Vagina (tissue), 2 donors: ENCODE data around the gene MR1. TPM values are rescaled to one million over a fixed set of nuclear protein-coding genes. Genes with fewer than 3 reads are reported as not detected.

Experiments
- DNase-seq, 2 donors: peaks; one replicate each; pipeline ENCODE4 v3.0.0-alpha.2; 2017; ENCODE audit errors: extremely low spot score in 2 of 2
- H3K27ac ChIP-seq: fragments of 200-600 bp; sonication (generic); one replicate; pipeline ENCODE4 v1.5.1; 2019
- H3K27me3 ChIP-seq: fragments of 200-600 bp; sonication (generic); one replicate; pipeline ENCODE4 v1.5.1; 2019
- H3K36me3 ChIP-seq, 2 donors: fragments of 200-600 bp; sonication (generic); one replicate each; pipeline ENCODE4 v1.5.1; 2017 to 2019
- H3K4me1 ChIP-seq: fragments of 200-600 bp; sonication (generic); one replicate; pipeline ENCODE4 v1.5.1; 2019
- H3K4me3 ChIP-seq, 2 donors: fragments of 200-600 bp; sonication (generic); 1 replicate in 1 of 2; 2 replicates in 1 of 2; pipeline ENCODE4 v1.5.1; 2016 to 2019
- H3K9me3 ChIP-seq: fragments of 200-600 bp; sonication (generic); one replicate; pipeline ENCODE4 v1.5.1; 2019
- POLR2A ChIP-seq, 2 donors: fragments of 450-650 bp; IDR thresholded peaks; one replicate each; pipeline ENCODE4 v1.6.1; 2017; ENCODE audit warnings: antibody characterized with exemption in 2 of 2, mild to moderate bottlenecking in 2 of 2, moderate library complexity in 2 of 2
- POLR2AphosphoS5 ChIP-seq, 2 donors: sonication (generic); formaldehyde crosslinking; IDR thresholded peaks; one replicate each; pipeline ENCODE4 v1.9.0; 2017; ENCODE audit warnings: antibody characterized with exemption in 2 of 2, mild to moderate bottlenecking in 2 of 2, low read depth in 1 of 2; ENCODE audit not compliant: insufficient read depth in 1 of 2
- intact Hi-C: fragments of 100-400 bp; cut with DNase I; formaldehyde crosslinking; loops from one replicate; pipeline ENCODE4 v1.15.1; 2023
- total RNA-seq: library from RNA; depleted of rRNA; stranded (reverse); fragments of >200 nt; gene quantifications from one replicate; pipeline ENCODE4 v1.2.3, GENCODE V29; 2016
- TF ChIP-seq, protein P1 (sequence below), 3 experiments: fragments of 450-650 bp in 2 of 3; fragments of 200-600 bp in 1 of 3; sonication (generic) in 1 of 3; IDR thresholded peaks; one replicate each; pipeline ENCODE4 v1.5.1; 2017 to 2019; ENCODE audit warnings: antibody characterized with exemption in 3 of 3, mild to moderate bottlenecking in 2 of 3, moderate library complexity in 2 of 3

MR1 gene
- total RNA-seq, 1 donor from 2014 or later: 12.8 TPM

DNA sequence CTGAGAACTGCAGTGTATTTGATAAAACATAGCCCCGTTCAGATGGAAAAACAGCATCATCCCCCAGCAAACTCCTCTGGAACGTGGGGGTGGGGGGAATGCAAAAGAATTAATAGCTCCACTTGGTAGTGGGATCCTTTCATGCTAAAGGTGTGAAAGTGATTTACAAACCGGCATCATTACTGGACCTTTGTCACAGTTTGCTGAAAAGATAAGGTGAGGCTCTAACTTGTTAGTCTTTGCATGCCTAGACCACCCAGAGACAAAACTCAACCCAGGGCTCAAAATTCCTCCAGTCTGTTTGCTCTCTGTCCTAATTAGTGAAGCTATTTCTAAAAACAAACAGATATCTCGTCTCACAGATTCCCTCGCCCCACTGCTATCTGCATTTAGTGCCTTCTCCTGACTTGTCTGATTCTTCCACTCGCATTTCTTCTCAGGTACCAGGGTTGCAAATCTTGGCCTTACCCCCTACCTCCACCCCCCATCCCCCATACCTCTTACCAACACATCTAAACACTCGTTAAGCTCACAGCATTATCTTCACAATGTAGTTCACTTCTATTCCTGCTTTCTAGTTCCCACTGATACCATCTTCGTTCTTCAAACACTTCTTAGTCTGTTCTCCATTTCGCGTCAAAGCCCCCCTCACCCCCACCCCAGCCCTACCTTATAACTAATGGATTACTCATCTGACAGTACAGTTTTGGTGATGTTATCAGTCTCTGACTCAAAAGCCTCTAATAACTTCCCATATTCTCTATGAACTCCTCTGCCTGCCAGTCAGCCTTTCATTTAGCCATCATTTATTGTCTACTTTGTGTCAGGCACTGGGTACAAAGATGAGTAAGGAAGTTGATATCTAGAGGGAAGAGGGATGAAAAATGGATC is 66.5 kb downstream of the MR1 start:
- Histone ChIP-seq H3K27ac (no peak overlapping the region), H3K4me3 (no peak overlapping the region), H3K9me3 (no peaks in the 10 kb centered on the region), H3K36me3 (no peaks in the 10 kb centered on the region), H3K27me3 (no peaks in the 10 kb centered on the region), H3K4me1 (peaks cover 64% of the 10 kb centered on the region)
- TF ChIP-seq POLR2A (IDR thresholded peaks at IDR 0.05) (no peak), POLR2AphosphoS5 (IDR thresholded peaks at IDR 0.05; ENCODE audit: insufficient read depth in 1 of 2, low read depth in 1 of 2) (no peak)
- TF ChIP-seq, protein P1, sequence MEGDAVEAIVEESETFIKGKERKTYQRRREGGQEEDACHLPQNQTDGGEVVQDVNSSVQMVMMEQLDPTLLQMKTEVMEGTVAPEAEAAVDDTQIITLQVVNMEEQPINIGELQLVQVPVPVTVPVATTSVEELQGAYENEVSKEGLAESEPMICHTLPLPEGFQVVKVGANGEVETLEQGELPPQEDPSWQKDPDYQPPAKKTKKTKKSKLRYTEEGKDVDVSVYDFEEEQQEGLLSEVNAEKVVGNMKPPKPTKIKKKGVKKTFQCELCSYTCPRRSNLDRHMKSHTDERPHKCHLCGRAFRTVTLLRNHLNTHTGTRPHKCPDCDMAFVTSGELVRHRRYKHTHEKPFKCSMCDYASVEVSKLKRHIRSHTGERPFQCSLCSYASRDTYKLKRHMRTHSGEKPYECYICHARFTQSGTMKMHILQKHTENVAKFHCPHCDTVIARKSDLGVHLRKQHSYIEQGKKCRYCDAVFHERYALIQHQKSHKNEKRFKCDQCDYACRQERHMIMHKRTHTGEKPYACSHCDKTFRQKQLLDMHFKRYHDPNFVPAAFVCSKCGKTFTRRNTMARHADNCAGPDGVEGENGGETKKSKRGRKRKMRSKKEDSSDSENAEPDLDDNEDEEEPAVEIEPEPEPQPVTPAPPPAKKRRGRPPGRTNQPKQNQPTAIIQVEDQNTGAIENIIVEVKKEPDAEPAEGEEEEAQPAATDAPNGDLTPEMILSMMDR (IDR thresholded peaks at IDR 0.05): no peak
- intact Hi-C loops: no loop called here
- DNase-seq: no peak

DNA sequence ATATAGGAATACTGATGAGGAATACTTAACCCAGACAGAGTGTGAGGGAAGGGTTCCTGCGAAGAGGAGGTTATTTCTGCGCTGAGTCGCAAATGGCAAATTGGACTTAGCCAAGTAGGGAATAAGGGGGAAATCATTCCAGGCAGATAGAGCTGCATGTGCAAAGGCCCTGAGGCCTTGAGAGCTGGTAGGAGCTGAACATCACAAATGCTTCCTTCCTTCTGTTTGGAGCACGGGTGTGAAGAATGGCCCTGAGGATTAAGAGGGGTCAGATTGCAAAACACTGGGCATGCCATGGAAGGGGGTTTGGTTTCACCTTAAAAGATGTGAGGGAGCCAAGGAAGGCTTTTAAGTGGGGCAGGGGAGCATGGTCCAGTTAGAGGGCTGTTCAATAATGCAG is 67.2 kb downstream of the MR1 start:
- Histone ChIP-seq H3K36me3 (no peaks in the 10 kb centered on the region), H3K4me3 (no peak overlapping the region), H3K27ac (no peak overlapping the region), H3K4me1 (peaks cover 62% of the 10 kb centered on the region), H3K27me3 (no peaks in the 10 kb centered on the region), H3K9me3 (no peaks in the 10 kb centered on the region)
- DNase-seq: no peak
- no peak for TF ChIP-seq POLR2AphosphoS5 (IDR thresholded peaks at IDR 0.05; ENCODE audit: insufficient read depth in 1 of 2, low read depth in 1 of 2)
- no peak for TF ChIP-seq POLR2A (IDR thresholded peaks at IDR 0.05)
- TF ChIP-seq, protein P1 (IDR thresholded peaks at IDR 0.05): no peak
- intact Hi-C loops: no loop called here

DNA sequence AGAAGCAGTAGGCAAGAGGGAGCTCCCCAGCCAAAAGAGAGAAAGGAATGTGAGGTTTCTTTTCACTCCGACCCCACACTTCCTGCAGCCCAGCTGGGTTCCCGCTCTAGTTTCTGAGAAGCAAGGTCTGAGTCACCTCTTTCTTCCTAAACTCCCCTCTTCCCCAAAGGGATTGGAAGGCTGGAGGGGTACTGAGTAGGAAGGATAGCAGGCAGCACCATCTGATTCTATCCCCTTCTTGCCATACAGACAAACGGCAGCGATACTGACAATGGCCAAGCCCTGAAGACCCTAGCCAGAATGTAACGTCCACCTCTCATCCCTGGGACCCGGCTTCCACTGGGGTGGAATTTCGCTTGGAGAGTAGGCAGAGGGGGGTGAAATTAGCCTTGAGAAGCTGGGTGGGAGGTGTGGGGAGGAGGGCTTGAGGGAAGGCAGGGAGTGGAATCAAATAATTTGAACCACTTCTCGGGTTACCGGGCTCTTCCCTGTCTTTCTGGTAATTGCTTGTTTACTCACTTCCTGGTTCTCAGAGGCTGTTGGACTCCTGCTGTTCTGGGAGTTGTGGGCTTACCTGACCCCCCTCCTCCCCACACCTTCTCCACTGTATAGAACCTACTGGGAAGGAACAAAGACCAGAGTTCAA is 67.9 kb downstream of the MR1 start:
- Histone ChIP-seq H3K27ac (no peak overlapping the region), H3K4me1 (peaks cover 62% of the 10 kb centered on the region), H3K4me3 (no peak overlapping the region), H3K9me3 (no peaks in the 10 kb centered on the region), H3K27me3 (no peaks in the 10 kb centered on the region), H3K36me3 (no peaks in the 10 kb centered on the region)
- TF ChIP-seq POLR2AphosphoS5 (IDR thresholded peaks at IDR 0.05; ENCODE audit: insufficient read depth in 1 of 2, low read depth in 1 of 2): no peak
- TF ChIP-seq POLR2A (IDR thresholded peaks at IDR 0.05): no peak
- TF ChIP-seq, protein P1 (IDR thresholded peaks at IDR 0.05): no peak
- no peak for DNase-seq
- intact Hi-C loops: no loop called here

DNA sequence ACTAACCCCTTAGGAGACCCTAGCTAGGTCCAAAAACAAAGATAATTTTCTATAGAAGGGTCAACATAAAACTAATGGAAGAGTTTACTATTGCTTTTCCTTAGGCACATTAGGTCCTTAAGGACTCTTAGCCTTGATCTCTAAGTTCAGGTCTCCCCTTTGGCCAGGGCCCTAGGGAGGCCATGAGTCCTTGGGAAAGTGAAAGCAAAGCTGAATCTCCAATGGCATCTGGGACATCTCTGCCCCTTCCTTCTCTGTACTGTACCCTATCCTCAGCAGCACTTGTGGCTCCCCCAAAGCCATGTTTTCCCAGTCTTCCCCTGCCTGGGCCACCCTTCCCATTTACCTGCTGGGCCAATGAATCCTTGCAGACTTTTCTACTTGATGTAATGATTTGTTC is 69.1 kb downstream of the MR1 start:
- no peak overlapping the region for H3K4me3 ChIP-seq
- H3K36me3 ChIP-seq: no peaks in the 10 kb centered on the region
- H3K27ac ChIP-seq: no peak overlapping the region
- H3K27me3 ChIP-seq: no peaks in the 10 kb centered on the region
- no peak for DNase-seq
- peaks cover 52% of the 10 kb centered on the region for H3K4me1 ChIP-seq
- TF ChIP-seq, protein P1 (IDR thresholded peaks at IDR 0.05): no peak
- no peak for TF ChIP-seq POLR2A (IDR thresholded peaks at IDR 0.05)
- TF ChIP-seq POLR2AphosphoS5 (IDR thresholded peaks at IDR 0.05; ENCODE audit: insufficient read depth in 1 of 2, low read depth in 1 of 2): no peak
- H3K9me3 ChIP-seq: no peaks in the 10 kb centered on the region
- intact Hi-C loops: no loop called here

DNA sequence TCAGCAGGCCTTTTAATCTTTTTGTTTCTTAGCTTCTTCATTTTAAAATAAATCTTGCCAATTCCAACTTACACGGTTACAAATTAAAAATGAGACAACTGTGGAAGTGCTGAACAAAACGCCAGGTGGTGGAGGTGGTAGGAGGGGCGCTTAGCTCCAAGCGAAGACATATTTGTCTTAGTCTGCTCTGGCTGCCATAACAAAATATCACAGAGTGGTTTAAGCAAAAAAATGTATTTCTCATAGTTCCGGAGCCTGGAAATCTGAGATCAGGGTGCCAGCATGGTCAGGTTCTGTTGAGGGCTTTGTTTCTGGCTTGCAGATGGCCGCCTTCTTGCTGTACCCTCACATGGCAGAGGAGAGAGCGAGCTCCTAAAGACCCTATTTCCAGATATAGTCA is 69.6 kb downstream of the MR1 start:
- H3K27ac ChIP-seq: no peak overlapping the region
- no peak overlapping the region for H3K4me3 ChIP-seq
- intact Hi-C loops: no loop called here
- DNase-seq: no peak
- H3K4me1 ChIP-seq: peaks cover 52% of the 10 kb centered on the region
- no peaks in the 10 kb centered on the region for H3K9me3 ChIP-seq
- no peaks in the 10 kb centered on the region for H3K27me3 ChIP-seq
- no peaks in the 10 kb centered on the region for H3K36me3 ChIP-seq
- TF ChIP-seq POLR2AphosphoS5 (IDR thresholded peaks at IDR 0.05; ENCODE audit: insufficient read depth in 1 of 2, low read depth in 1 of 2) (no peak), POLR2A (IDR thresholded peaks at IDR 0.05) (no peak)
- TF ChIP-seq, protein P1 (IDR thresholded peaks at IDR 0.05): no peak
